Ecto neural progenitor cell (in vitro differentiated cells): ENCODE results near the gene OPA1.

Source experiments
- DNase-seq: peaks from one replicate; pipeline ENCODE4 v3.0.0-alpha.2; 2018; ENCODE audit warnings: low spot score

The OPA1 gene

DNA sequence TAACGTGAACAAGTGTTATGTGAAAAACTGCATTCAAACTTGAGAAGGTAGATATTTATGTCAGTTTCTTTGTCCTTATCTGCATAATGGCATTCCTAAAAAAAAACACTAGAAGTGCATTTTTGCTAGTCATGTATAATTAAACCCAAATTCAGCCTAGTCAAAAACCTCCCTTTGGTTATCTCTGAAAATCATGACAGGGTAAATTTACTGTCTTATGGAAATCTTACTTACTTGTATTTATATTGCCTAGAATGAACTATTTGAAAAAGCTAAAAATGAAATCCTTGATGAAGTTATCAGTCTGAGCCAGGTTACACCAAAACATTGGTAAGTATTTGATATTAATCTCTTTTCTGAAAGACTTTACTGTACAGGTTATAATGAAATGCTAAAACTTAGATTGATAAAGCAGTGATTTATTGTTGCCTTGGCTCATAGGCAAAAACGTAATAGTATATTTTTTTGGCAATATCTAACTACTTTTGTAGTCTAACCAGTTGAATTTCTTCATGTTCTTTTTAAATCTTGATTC, 55.6 kb downstream of the OPA1 start:
- DNase-seq, result no peak

DNA sequence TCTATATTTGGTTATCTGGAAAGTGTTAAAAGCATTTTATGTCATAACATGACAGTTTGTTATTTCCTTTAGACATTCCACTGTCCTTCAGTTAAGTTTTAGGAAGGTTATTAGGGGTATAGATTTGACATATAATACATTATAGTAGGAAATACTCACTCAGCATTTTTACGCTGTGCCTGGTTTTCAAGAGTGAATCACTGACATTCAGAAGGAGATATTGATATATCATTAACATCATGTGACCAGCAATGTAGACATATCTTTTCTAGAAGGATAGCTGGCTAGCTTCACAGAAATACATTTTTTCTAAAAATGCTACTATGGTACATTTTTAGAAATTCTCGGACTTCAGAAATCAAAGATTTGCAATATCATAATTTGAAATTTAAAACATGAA, 57.6 kb downstream of the OPA1 start:
- DNase-seq, result no peak

DNA sequence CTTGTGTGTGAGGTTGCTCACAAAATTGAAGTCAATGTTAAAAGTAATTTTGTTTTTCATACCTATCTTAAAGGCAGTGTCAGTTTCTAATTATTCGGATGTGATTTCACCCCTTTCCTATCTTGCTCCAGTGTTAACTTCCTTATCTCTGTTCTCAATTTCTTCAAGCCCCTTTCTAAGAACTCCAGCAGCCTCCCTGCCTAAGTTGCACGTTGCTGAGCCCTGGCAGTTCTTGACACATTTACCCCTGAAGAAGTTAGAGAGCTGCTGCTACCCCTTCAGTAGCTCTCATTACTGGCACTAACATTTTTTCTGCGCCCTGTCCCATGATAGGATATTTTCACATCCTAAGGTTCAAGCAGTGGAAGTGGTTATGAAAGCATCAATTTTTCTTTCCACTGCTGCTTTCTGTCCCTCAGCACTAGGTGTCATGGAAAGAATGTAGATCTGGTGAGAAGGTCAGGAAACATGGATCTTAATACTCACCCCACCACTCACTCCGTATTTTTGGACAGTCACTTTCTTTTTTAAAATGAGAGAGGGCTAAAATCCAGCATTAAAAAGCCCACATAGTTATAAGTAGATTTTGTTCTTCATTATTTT, 62.9 kb downstream of the OPA1 start:
- no peak for DNase-seq

DNA sequence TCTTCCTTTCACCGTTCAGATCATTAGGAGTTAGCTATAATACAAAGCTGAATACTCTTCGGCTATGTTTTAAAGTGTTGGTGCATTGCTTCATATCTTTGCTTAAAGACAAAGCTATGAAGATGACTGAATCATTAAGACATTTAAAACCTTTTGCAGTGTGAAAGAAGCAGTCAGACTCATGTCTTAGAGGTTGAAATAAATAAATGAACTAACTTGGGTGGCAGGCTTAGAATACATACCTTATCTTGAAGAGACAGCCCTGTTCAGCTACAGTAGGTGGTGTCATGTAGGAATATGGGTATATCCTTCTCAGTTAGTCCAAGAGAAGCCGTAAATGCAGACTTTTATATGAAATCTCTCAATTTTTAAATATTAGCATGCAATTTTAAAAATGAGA, 63.4 kb downstream of the OPA1 start:
- DNase-seq, result no peak

DNA sequence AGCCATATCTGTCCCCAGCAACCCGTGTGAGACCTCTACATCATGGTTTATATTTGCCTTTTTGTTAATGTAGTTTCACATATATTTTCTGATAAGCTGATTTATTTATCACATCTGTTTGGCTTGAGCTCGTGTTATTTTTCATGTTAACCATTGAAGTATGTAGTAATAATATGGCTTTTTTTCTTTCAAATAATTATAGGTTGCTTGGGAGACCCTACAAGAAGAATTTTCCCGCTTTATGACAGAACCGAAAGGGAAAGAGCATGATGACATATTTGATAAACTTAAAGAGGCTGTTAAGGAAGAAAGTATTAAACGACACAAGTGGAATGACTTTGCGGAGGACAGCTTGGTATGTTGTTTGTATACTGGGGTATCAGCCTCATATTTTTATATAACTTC, 63.9 kb downstream of the OPA1 start:
- DNase-seq, result no peak

DNA sequence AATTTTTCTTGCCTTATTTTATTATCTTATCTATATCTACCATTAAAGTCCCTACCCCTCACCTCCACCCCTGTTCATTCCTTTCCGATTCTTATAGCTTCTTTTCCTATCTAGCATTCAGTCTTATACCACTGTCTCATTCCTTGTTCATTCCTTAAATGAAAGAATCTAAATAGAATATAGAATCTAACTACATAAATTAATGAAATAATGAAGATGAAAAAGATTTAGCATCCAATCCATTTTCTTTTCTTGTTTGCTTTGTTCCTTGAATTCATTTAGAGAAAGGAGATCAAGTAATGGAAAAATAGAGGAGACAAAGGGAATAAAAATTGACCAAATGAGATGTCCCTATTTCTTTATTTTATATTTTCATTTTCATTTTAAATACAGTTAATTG, 67.2 kb downstream of the OPA1 start:
- DNase-seq, result no peak

DNA sequence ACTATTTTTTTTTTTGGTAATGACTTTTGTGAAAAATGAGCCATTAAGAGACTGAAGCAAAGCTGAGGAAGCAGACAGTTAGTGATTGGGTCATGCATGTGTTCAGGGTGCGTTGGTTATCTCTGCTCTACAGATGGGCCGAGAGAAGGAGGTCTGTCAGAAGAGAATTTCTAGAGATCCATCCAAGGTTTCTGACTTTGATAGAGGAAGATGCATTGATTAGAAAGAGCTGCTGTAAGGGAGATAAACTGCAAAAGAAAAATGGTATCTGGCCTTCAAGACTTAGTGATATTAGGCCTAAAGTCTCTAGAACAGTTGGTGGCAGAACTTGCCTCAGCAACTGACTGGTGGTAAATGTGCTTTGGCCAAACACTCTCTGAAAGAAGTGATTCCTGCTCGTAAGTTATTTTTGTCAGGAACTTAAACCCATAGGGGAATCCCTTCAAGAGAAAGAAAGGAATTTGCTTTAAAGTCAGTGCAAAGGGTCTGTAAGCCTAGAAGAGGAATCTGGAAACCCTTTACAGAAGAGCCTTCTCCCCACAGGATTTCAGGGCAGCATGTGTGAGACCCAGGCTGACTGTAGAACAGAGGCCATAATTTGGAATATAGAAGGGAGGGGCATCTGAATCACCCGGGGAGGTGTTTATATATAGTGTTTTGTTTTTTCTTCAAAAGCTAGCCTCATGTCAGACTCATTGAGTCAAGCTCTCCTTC, 67.8 kb downstream of the OPA1 start:
- DNase-seq, result no peak

DNA sequence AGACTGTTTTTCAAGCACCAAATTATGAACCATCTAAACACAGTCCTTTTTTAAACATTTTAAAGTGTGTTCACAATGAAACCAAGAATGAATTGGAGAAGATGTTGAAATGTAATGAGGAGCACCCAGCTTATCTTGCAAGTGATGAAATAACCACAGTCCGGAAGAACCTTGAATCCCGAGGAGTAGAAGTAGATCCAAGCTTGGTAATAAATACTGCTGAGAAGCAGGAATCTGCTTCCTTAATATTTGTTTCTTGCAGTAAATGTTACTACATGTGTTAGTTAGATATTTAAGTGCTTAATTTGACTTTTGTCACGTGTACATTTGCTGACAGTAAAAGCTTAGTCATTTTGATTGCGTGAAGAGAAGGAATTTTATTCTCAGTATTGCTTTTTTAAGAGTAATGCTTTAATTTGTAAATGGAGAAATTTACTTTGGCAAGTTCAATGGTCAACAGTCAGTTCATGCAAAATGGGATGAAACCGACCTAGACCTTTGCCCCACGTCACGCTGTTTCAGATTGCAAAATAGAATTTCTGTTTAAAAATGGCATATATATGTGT, 69.8 kb downstream of the OPA1 start:
- DNase-seq, result no peak

DNA sequence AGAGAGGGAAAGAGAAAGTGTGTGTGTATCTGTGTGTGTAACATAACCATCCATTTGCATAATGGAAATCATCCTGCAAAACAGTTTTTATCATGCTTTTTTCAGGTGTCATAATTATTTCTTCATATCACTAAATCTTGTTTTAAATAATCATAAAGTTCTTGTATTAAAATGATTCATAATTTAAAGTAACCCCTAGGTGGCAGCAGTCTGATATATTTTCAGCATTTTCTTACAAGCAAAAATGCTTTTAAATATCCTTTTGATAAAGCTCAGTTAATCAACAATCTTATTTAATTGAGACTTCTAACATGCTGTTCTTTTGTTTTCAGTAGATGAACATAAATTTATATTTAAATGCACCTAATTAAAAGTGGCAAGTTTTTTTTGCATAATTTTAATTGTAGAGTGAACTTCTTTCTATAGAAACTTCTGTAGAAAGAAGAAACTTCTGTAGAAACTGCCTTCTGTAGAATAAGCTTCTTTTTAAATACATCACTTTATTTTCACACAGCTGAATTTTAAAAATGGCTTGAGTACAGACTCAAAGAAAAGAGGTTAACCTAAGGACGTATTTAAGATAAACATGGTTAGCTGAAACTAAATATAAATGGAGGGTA, 72.5 kb downstream of the OPA1 start:
- DNase-seq, result no peak

DNA sequence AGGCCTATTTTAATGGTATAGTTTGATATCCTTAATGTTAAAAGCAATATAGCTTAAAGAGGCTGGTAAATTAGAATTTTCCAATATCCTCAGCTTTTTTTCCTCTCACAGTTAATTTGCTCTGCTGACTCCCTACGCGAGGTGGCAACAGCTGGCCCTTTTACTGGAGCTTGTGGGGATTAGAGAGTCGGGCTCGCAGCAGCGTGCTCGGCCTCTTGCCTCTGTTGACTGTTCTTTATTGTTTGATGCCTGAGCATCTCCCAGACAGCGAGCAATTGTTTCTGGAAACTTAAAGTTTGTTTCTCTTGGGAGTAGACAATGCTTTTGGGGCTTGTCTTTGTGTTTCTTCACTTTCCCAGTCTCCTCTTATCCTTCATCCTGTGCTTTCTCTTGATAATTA, 80.8 kb downstream of the OPA1 start:
- DNase-seq, result peak; percentile 72

DNA sequence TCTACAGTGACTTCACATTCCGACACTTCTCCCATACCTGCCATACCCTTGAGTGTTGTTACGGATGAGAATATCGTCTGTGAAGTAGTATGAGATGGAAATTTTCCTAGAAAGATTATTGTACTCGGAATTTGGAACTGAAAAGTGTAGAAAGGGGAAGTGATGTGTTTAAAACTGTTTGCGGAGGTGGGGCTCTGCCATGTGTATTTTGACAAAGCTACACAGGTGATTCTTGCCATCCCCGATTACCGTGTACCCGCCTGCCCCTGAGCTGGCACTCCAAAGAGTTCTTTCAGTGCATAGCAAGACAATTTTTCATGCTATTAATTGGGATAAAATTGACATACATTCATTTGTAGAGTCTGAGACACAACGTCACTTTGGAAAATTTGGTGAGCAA, 81.7 kb downstream of the OPA1 start:
- DNase-seq, result no peak

DNA sequence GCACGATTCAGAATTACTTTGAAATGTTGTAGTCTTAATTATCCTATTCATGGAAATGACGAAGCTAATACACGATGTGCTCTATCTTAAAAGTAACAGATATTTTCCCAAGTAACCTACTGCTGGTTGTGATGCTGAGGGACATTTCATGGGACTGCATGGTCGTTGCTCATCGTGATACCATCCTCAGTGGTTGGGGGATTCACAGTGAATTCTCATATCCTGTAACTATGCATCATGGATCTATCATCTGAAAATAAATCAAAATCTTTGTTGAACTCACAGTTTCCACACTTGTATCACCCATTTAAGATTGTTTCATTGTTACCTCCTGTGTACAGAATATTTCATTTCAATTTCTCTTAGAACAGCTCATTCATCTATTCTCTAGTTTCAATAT, 84.7 kb downstream of the OPA1 start:
- DNase-seq, result no peak

DNA sequence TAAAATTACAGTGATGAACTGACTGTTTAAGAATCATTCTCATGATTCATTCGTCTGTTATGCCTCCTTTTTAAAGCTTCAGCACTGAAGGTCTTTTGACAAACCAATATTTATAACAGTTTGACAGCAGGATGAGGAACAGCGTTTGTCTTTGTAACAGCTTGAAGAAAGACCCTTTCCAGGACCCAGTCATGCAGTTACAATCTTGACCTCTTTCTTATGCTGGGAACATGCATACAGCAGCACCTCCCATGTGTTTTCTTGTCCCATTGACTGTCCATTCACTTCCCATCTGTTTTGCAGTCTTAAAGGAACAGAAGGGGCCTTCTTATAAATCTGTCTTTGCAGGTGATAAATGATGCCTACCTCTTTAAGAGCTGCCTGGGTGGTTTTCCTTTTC, 87.2 kb downstream of the OPA1 start:
- DNase-seq, result no peak

DNA sequence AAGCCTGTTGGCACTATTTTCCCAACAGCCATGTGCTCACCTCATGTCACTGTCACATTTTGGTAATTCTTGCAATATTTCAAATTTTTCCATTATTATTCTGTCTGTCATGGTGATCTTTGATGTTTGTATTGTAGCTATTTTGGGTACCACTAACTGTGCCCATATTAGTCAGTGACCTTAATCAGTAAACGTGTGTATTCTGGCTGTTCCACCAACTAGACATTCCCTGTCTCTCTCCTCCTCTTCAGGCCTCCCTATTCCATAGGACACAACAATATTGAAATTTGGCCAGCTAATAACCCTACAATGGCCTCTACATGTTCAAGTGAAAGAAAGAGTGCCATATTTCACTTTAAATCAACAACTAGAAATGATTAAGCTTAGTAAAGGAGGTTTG, 88.6 kb downstream of the OPA1 start:
- no peak for DNase-seq

DNA sequence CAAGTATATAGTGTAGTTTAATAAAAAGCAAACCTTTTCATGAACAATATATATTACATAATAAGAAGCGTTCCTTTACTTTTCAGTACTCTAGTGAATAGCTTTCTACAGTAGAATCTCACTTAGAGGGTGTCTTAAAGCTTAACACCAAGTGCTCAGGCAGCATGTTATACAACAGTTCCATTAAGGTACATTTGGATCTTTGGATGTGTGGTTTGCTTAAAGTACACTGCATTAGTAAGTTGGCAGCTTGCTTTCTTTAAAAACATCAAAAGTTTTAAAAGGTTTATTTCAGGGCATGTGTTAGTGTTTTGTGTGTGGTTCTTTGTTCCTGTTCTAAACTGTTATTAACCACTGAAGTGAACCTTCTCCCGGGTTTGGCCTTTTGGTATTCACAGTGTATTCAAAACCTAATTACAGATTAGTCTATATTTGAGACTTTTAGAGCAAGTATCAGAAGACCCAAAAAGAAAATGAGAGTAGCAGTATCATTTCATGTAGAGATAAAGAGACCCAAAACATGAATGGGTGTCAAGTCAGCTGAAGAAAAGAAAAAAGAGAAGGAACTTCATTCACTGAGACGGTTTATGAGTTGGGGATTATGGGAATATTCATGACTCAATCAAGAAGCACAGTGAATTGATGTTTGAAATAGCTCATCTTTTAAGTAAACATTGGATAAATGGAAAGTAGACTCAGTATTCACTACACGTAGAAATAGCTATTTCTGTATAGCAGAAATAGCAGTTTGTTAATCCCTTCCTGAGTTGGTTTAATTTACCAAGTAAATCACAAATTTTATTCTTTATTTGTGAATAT, 93.9 kb downstream of the OPA1 start:
- DNase-seq, result no peak

DNA sequence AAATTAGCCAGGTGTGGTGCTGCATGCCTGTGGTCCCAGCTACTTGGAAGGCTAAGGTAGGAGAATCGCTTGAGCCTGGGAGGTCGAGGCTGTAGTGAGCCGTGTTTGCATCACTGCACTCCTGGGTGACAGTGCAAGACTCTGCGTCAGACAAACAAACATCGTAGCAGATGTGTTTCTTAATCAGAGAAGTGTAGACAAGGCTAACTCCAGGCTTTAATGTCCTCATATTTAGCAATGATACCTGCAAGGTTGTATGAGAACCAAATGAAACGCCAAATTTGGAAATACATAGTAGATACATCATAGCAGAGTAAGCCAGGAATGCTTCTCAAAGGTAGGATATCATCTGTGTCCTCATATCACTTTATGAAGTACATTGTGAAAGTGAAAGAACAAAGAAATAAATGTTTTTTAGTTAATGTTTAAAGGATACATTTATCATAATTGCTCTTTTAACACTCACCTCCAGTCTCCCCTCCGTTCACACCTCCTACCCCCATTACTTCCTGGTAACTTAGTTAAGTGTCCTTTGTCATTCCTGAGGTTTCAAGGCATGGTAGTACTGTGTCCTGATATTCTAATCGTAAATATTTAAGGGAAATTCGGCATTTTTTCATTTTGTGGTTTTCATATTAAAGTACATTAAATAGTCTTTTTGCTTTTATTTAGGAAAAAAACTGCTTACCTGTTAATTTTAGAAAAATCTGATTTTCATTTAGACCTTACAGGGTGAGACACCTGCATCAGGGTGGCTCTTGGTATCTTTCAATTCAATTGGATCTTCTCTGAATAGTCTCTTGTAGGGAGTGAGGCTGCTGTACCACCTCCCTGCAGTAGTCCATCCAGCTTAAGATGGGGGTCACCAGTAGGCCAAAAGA, 96.1 kb downstream of the OPA1 start:
- DNase-seq, result no peak

DNA sequence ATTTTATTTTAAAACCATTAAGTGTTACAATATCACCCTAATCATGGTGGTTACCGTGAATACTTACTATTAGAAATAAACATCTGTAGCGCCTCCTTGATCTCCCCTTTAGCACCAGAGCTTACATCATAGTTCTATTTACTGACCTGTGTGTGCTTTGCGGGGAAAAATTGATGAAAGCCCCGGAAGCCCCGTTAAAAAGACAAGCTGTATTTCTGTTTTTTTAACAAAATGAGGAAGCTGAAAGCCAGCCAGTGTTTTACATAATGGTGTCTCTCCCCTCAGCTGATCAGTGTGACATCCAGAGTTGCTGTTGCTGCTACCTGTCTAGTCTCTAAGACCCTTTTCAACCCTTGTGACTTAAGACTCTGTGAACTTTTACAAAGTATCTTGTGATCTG, 100.8 kb downstream of the OPA1 start:
- no peak for DNase-seq

DNA sequence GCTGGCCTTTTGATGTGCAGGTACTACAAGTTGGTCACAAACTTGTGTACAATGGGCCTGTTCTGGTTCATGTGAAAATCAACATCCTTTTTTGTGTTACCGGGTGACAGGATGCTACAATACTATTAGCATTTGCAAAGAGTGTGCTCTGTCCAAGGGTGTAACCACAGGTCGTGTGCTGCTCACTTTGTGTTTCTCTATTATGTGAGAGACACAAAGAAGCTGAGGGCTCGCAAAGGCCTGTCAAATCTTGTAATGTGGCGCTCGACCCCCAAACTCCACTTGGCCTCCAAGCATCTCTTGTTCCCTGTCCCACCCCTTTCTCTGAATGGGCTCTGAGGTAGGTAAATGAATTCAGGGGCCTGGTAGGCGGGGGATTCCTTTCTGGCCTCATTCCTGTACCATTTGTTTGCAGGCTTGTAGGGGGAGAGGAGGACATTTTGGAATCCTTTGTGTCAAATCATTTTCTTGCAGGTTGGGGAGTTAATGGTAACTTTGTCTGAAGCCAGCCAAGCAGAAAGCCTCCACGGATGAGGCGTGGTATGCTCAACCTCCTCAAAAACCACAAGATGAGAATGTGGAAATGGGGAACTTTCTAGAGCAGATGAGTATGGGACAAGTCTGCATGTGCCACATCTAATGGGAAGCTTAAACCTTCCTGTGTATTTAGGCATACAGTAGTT, 109.1 kb downstream of the OPA1 start:
- DNase-seq, result no peak

DNA sequence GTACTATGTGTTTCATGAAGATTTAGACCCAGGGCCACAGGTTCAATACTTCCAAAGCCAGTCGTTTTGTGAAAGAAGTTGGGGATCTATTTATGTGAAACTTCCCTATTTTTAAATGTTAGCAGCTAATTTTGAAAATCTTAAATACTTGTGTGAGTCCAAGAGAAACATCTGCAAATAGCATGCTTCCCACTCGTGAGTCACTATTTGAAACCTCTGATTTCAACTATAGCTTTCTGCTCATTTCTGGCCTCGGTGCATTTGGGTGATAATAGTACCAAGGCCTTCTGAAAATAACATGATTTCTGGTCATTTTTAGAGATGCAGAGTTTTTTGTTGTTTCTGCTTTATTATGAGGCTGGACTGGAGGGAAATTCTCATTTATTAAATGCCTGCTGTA, 110.0 kb downstream of the OPA1 start:
- no peak for DNase-seq

DNA sequence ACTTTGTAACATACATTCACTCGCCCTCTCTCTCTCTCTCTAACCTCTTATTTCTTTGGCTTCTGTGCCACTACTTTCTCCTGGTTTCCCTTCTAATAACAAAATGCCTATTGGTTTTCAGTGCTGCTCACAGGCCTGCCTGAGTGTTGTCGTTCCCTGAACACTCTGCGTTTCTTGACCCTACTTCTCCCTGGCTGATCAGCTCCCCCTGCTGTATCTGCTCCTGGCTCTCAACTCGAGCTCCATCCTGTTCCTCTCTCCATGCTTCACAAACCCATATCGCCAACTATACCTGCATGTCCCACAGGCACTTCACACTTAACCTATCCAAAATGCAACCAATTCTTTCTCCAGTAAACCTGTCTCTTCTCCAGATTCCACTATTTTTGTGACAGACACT, 111.4 kb downstream of the OPA1 start:
- DNase-seq, result no peak

DNA sequence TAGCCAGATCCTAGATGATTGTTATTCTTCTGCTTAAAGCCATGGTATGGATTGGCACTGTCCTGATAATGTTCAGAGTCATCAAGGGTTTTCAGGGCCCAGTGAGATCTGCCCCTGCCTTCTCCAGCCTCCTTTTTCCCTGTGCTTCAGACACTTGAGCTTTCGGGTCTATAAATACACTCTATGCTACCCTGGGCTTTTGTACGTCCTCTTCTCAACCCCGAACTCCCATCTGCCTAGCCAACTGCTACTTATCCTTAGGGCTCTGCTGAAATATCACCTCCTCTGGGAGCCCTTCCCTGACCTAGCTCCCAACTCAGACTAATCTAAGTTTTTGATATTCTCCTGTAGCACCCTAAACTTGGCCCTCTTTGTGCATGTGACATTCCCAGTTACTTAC, 115.3 kb downstream of the OPA1 start:
- no peak for DNase-seq
